GM21526 (cell line): ENCODE measurements around the gene SMIM43.

Experiments
- ATAC-seq: cut with Tn5 transposase; IDR thresholded peaks from one replicate; pipeline ENCODE4 v1.9.1; 2021; ENCODE audit warnings: moderate library complexity; ENCODE audit not compliant: unreplicated experiment, low FRiP score

Gene SMIM43

GRCh38 chr4:121764702-121765367 is at the start of gene SMIM43:
Gene SMIM43, minus strand, starts transcription at chr4:121765164. Its CDS starts 59 bp downstream, at chr4:121765105.
- no peak for ATAC-seq

- no peak for ATAC-seq
Observed at GRCh38 chr4:121814756-121815155, 49.8 kb upstream of the SMIM43 start.

GRCh38 chr4:121811122-121811521 is 46.2 kb upstream of the SMIM43 start:
- no peak for ATAC-seq

GRCh38 chr4:121806411-121806810 is 41.4 kb upstream of the SMIM43 start:
- no peak for ATAC-seq

GRCh38 chr4:121801715-121802075 is 36.7 kb upstream of the SMIM43 start:
- ATAC-seq, result no peak

- ATAC-seq, result peak; percentile 81
Observed at GRCh38 chr4:121800961-121801714, 36.2 kb upstream of the SMIM43 start, which contains the start of gene EXOSC9. Gene EXOSC9, plus strand, starts transcription at chr4:121801323. Its CDS starts 102 bp downstream, at chr4:121801425.

- ATAC-seq, result peak; percentile 32
Observed at GRCh38 chr4:121800638-121800960, 35.6 kb upstream of the SMIM43 start.

GRCh38 chr4:121799867-121800501 is 35.0 kb upstream of the SMIM43 start:
- no peak for ATAC-seq

GRCh38 chr4:121799208-121799823 is 34.4 kb upstream of the SMIM43 start:
- ATAC-seq, result no peak

- ATAC-seq, result no peak
Observed at GRCh38 chr4:121796283-121796682, 31.3 kb upstream of the SMIM43 start.

- no peak for ATAC-seq
Observed at GRCh38 chr4:121794505-121795188, 29.7 kb upstream of the SMIM43 start.

- no peak for ATAC-seq
Observed at GRCh38 chr4:121792966-121793365, 28.0 kb upstream of the SMIM43 start.

- no peak for ATAC-seq
Observed at GRCh38 chr4:121791481-121791880, 26.5 kb upstream of the SMIM43 start.

- ATAC-seq, result no peak
Observed at GRCh38 chr4:121790976-121791375, 26.0 kb upstream of the SMIM43 start.

GRCh38 chr4:121789960-121790829 is 25.2 kb upstream of the SMIM43 start:
- no peak for ATAC-seq

GRCh38 chr4:121789455-121789854 is 24.5 kb upstream of the SMIM43 start:
- no peak for ATAC-seq

- peak; percentile 97 for ATAC-seq
Observed at GRCh38 chr4:121788896-121789295, 23.9 kb upstream of the SMIM43 start.

- ATAC-seq, result no peak
Observed at GRCh38 chr4:121786221-121786620, 21.3 kb upstream of the SMIM43 start.

GRCh38 chr4:121785479-121785878 is 20.5 kb upstream of the SMIM43 start:
- no peak for ATAC-seq

- no peak for ATAC-seq
Observed at GRCh38 chr4:121784975-121785374, 20.0 kb upstream of the SMIM43 start.
